CD1c-positive myeloid dendritic cell (primary cell): ENCODE data around the gene LRRC74A.

Source experiments
- DNase-seq: peaks from one replicate; pipeline ENCODE4 v3.0.0-alpha.2; 2016; ENCODE audit errors: extremely low spot score

LRRC74A gene

DNA sequence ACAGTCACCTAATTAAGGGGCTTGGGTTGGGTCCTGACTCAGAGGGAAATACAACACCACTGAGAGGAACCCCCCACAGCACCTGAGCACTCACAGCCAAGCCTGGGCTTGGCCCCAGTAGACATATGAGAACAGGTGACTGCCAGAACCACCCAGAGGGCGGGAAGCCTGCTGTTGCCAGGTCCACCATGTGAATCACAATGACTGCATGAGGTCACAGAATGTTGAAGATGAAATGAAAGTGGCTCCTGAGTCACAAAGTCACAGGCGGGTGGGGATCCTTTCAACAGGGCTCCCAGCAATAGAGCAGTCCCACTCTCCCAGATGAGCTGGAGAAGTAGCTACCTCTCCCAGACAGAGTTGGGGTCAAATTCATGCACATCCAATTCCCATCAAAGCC, at the start of gene LRRC74A:
Gene LRRC74A (plus strand): TSS at position 287 of the 400 bp plus-strand sequence. CDS start 290 bp downstream, outside the sequence.
- DNase-seq = peak; percentile 27

DNA sequence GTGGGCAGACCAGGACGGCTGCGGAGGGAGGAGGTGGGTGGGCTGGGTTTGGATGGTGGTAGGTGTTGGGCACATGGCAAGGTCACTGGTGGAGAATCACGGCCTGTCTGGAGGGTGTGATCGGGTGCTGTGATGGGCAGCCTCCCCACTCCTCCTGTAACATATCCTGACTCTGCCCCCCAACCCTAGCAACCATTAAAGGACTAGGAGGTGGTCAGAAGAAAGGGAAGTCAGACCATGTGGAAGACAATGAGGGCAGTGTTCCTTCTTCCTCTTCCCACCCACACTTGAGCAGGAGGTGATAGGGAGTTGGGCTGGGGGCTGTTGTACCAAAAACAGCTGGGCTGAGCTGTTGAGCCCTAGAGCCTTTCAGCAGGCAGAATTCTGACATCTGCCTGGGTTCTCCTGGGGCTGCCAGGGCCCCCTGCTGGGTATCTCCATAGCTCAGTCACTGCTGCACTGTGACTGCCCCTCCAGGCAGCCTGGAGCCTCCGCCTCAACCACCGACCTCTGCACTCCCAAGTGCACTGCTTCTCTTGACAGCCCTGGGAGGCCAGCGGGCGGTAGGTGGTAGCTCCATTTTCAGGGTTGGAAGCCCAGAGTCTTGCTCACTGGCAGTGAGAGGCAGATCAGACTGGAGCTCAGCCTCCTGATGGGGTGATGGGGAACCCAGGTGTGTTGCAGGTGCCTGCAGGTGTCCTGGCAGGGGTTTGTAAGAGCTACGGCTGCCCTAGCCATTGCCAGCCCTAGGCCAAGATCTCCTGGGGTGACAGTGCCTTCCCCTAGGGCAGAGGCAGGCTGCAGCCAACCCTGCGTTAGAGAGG, 49.6 kb upstream of the LRRC74A start:
- peak; percentile 67 for DNase-seq

- no peak for DNase-seq
These were observed 48.5 kb upstream of the LRRC74A start for GRCh38 chr14:76777721-76778120.

DNA sequence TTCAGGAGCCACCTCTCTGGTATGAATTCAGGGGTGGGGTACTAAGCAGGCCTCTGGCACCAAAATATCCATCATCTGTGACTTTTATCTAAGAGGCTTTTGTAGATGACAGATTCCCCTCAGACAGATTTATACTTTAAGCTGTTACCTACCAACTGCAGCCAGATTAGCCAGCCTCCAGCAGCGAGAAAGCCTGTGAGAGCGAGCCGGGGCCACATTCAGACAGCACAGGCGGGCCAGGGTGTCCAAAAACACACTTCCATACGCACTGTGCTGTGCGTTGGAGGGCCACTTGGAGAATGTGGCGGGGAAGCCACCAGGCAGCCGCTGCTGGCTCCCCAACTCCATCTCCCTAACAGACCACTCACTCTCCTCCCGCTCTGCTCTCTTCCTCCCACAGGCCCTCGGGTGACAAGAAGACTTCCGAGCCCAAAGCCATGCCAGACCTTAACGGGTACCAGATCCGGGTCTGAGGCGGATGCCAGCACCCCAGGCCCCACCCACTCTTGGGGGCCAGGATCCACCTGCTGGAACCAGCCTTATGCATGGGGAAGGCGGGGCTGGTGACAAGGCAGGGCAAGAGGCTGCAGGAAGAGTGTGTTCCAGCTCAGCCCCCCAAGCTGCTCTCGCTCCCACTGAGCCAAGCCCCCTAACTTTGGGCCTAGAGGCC, 47.5 kb upstream of the LRRC74A start:
- DNase-seq = no peak

- DNase-seq = no peak
These were observed 46.8 kb upstream of the LRRC74A start for GRCh38 chr14:76779221-76780057.

- no peak for DNase-seq
These were observed 46.2 kb upstream of the LRRC74A start for GRCh38 chr14:76780058-76780345.

GRCh38 chr14:76780360-76780759, 45.8 kb upstream of the LRRC74A start:
- no peak for DNase-seq

DNA sequence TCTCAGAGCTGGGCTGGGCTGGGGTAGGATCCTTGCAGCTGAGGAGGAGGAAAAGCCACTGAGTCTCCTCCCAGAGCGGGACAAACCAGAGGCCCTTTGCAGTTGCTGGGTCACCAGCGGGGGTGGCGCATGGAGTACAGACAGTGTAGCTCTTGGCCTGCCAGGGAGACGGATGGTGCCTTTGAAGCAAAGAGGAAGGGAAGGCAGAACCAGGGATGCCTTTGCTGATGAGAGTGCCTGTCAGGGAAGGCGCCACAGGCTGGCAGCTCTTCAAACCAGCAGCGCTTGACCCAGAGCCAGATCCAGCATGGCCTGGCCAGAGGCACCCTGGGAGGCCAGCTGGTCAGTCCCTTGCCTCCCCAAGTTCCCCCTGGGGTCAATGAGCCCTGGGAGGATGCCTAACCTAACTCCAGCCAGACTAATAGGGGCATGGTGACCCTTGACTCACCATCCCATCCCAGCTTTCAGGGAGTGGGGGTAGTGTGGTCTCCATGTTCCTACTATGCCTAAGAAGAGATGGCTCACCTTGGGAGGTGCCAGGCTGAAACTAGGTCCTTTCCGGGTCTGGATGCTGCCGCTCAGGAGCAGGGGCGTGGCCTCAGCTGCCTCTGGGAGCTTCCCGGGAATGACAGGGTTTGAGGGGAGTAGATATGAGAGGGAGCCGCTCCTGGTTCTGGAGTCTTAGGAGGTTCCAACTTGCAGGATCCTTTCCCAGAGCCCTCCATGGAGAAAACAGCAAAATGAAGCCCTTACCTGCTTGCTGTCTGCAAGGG, 45.1 kb upstream of the LRRC74A start:
- DNase-seq = no peak

DNA sequence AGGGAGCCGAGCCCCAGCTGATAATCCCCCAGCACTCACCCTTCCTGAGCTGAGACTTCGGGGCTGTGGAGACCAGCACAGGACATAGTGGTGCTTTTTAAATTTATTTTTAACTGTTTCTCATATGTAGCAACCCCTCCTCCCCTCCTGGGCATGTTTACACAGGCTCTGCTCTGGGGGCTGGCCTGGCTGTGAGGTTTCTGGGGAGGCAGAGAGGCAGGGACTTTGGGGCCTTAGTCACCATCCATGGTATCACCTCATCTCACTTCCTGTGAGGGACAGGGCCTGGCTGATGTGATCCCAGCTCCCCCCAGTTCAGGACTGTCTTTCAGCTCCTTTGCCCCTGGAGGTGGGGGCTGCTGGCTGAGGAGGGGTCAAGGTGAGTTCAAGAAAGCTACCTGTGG, 44.6 kb upstream of the LRRC74A start:
- no peak for DNase-seq

GRCh38 chr14:76782115-76782884, 43.9 kb upstream of the LRRC74A start:
- no peak for DNase-seq

DNA sequence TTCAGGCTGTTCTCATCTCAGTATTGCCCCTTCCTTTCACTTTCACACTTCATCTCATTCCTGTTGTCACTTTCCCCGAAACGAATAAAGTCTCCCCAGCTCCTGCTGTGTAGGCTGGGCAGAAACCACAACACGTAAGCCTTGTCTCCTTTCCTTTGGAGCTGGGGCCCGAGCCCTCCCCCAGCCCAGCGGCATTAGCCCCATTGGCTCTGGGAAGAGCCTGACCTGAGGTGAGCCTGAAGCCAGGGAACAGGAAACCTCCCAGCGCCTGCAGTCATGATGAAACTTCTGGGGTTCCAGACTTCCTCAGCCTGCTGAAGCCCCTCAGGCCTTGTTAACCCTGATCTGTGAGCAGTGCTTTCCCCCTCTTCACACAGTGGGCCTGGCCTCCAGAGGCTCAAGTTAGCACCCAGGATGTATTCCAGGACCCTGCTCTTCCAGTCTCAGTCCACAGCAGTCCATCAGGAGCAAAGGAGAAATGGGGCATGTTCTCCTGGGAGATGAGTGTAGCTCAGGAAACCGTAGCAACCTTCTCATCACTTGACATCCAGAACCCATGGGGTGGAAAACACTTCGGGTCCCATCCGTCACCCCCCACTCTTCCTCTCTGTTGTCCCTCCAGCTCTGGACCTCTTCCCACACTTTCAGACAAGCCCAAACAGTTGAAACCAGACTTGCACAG, 43.2 kb upstream of the LRRC74A start:
- peak; percentile 45 for DNase-seq

DNA sequence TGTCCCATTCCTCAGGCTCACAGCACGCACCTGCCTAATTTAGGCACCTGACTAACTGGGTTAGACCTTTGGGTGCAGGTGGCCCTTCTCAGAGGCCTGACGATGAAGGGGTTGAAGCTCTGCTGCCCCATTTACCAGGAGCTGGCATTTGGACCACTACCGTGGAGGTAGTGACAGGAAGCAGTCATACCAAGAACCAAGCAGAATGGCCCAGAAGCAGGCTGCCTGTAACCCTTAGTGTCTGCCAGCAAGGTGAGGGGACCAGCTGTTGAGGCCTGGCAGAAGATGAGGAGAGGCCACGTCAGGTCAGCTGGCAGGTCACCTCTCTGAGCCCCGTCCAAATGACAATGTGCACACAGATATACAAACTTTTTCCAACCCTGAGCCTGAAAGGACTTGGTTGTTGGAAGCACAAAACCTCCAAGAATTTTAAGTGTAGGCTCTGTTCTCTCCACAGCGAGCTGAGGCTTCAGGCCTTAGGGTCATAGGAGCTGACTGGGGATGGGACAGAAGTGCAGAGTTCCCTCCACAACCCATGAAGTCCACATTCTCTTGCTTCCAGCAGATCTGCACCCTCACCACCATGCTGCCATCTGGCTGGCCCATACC, 41.8 kb upstream of the LRRC74A start:
- DNase-seq = no peak

- peak; percentile 86 for DNase-seq
These were observed 41.3 kb upstream of the LRRC74A start for GRCh38 chr14:76784881-76785280.

GRCh38 chr14:76786601-76787000, 39.6 kb upstream of the LRRC74A start:
- no peak for DNase-seq

GRCh38 chr14:76792422-76792821, 33.8 kb upstream of the LRRC74A start:
- no peak for DNase-seq

DNA sequence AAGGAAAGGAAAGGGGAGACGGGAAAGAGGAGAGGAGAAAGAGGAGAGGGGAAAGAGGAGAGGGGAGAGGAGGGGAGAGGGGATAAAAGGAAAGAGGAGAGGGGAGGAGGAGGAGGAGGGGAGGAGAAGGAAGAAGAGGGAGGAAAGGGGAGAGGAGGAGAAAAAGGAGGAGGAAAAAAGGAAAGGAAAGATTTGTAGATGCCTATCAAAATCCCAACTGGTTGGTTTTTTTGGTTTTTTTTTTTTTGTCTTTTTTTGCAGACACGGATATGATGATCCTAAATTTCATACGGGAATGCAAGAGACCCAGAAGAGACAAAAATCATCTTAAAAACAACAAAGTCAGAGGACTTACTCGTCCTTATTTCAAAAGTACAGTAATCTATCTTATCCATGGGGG, 32.9 kb upstream of the LRRC74A start:
- DNase-seq = no peak

GRCh38 chr14:76793956-76794355, 32.3 kb upstream of the LRRC74A start:
- DNase-seq = no peak

- no peak for DNase-seq
These were observed 19.8 kb upstream of the LRRC74A start for GRCh38 chr14:76806446-76806845.

DNA sequence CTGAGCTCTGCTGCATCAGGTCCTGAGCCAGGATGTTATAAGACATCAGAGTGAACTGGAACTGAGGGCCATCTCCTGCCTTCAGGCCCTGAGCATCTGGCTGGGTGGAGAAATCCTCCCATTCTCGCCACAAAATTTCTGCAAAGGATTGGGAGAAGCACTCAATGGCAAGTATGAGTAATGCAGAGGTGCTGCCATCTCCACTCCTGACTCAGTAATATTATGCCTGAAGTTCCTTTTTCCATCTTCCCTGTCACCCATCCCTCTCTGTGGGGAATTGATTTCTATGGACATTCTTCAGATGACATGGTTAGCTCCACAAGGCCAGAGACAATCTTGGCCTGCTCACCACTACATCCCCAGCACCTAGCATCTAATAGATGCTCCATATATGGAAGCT, 18.2 kb upstream of the LRRC74A start:
- peak; percentile 23 for DNase-seq

DNA sequence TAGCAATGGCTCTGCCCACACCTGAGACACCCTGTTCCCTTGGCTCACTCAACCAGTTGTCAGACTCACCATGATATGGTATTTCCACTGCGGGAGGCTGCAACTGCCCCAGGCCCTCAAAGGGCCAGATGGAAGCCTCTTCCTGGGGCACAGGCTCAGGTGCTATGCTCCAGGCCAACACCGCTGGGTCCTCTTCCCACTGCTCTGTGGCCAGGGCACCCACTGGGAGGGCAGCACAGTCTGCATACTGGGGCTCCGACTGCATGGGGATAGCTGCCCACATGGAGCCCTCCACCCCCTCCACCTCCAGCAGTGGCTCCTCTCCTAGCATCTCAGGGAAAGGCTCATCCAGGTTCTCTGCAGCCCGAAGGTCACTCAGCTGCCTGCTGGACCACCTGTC, 17.2 kb upstream of the LRRC74A start:
- DNase-seq = no peak
